GM19193 (cell line): Measurements from ENCODE around the gene SIK2.

Experiments
- POLR2A ChIP-seq: IDR thresholded peaks from 4 replicates; pipeline ENCODE4 v1.6.1; 2011; ENCODE audit not compliant: insufficient read depth, insufficient read length; ENCODE audit errors: extremely low read depth

Gene SIK2

DNA sequence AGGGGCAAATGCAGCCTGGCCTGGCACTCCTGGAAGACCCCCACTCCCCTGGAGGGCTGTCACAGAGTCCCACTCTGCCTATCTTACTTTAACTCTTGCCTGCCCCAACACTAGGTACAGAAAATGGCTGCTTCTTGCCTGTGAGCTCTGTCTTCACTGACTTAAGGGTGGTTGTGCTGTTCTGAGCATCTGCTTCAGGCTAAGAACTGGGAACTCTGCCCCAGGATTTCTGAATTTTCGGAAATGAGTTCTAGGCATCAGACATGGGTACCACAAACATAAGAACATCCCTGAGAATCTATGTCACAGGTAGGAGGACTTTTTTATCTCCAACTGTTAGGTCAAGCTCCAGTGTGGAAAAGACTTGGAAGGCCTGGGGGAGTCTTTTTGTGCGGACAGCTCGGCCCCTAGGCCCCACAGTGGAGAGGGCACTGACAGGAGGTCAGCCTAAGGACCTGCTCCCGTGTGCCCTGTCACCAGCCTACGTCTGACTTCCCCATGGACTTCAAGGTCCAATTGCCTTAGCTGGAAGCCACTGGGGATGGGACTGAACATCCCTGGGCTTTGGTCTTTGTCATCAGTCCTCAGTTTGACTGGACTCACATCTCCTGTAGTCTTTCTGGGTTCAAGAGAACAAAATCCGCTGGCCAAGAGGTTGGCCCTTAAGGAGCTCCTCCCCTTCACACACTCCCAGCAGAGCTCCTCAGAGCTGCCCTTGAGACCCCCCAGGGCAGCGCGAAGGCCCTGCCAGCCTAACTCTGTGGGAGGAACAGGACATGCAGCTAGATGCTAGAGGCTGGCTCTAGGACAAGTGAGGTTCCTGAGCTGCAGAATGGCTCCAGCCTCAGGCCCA, 132.1 kb downstream of the SIK2 start:
- TF ChIP-seq POLR2A, result no peak

DNA sequence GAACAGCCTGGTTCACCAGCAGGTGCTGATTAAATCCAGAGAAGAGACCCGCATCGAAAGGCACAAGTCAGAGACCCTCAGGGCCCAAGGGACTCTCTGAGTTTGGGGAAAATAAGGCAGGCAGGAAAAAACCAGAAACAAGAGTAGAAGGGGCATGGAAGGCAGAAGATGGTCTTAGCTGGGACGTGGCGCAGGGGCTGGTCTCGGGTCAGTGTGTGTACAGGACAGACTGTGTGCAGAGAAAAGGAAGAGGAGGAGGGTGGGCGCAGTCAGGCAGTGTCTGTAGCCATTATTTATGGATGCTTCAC, 132.7 kb downstream of the SIK2 start:
- TF ChIP-seq POLR2A, result no peak

DNA sequence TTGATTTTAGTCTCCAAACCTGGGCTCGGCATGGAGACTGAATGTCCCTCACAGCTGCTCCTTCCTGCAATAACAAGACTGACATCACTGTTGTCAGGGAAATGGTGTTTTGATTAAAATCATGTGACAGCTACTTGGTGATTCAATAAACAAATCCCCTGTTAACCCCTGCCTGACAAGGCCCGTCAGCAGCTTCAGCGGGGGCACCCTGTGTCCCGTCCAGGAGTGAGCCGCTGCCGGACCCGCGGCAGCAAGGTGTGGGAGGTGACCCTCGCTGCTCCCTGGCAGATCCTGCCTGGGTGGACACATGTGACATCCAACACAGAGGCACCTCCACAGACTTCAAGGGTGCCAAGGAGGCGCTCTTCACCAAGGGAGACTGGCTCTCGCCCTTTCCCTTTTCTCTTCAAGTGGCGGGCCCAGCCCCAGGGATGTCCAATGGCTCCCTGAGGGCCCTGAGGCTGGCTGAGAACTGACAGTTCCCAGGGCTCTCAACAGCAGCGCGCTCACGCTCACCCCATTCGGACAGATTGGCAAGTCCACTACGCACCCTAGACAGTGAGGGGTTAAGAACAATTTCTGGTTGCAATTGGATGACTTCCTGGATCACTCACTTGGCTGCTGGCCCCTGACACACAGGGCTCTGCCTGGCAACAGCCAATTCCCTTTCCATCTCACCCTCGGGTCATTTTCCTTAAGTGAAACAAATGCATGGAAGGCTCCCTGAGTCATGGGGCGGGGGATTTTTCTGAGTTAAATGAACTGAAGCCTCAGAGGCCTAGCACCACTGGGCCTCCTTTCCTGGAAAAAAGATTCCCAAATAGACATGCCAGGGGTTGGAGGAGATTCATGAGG, 133.2 kb downstream of the SIK2 start:
- no peak for TF ChIP-seq POLR2A

DNA sequence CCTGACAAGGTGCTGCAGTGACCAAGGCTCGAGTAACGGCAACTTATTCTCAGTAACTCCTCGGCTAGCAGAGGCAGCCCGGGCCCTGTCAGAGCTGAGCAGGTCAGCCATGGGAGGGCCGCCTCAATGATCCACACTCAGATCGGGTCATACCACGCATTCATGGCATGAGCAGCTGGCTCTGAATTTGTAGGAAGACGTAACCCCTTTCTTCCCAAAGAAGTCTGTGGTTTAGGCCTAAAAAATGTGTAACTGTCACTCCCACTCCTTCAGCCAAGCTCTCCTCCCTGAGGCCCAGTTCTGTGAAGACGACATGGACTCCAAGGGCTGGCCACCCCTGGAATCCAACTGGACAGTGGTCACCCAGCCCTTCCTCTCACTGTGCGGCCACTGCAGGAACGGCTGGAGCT, 133.9 kb downstream of the SIK2 start:
- TF ChIP-seq POLR2A, result no peak

DNA sequence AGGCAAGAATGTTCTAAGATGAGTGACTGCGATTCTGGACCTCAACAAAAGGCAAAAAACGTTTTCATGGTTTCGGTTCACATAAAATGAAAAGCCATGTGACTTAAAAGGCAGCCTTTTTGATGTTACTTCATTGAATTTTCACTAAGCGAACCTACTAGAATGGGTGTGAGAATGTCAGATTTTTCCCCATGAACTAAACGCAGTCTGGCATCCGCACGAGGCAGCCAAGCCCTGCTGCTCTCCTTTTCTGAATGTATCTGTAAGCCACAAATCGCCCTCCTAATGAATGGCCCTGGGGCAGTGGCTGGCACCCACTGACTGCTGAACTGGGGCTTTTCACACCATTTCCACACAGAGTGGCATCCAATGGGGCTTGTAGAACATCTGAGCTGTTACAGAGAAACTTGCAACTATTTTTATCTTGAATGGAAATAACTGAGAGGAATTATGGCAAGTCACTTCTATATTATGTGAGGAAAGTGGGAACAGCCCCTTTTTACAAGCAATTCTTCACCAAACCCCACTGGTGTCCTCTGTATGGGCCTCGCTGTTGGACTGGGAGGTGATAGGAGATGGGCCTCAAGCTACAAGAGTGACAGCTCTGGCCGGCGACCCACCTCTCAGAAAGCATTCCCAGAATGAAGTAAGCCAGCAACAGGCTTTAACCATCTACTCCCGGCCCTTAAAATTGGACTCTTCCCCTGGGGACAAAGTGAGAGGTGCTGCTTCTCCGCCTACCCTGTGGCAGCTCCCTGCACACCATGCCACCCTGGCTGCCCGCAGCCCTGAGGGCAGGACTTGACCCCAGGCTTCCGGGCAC, 134.6 kb downstream of the SIK2 start:
- TF ChIP-seq POLR2A, result no peak

DNA sequence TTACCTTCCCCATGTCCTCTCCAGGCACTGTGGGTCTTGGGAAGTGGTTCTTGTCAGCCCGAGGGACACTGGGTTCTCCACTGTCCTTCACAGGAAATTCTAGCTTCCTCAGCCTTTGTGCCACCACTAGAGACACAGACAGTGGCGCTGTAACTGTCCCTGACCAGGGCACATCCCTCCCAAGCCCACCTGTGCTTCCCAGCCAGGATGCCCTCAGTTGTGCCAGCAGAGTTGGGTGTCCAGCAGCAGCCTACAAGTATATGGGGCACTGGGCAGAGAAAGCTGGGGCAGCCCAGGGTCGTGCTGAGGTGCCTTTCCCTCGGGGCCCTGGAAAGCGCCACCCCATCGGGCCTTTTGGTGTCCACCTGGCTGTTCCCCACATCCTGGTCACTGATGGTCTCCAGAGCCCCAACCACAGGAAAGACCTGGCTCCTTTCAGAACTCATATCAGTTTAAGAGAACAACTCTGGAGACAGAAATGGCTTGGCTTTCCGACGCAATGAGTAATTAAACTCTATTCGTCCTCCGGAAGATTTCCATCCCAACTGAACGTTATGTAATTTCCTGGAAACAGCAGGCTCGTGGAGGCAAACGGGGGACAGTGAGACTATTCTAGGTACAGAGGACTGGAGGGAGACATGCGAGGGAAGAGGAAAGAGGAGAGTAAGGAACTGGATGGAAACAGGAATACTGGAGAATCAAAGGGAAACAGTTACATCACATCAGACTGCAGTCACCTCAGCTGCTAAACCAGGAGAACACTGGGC, 135.4 kb downstream of the SIK2 start:
- no peak for TF ChIP-seq POLR2A

DNA sequence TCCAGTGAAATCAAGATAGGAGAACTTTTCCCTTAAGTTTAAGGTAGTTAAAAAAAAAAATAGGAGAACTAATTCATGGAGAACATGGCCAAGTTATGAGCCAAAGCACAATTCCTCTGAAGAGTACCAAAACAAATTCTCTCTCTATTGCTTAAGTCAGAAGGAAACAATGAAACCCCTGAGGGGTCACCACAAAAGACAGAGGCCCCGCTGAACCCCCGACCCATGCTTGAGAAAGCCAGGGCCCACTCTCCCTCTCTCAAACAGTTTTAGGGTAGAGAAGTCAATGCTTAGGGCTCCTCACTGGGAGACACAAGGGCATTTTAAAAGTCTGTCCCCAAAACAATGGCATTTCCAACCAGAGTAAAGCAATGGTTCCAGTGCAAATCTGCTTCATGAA, 137.1 kb downstream of the SIK2 start:
- no peak for TF ChIP-seq POLR2A

DNA sequence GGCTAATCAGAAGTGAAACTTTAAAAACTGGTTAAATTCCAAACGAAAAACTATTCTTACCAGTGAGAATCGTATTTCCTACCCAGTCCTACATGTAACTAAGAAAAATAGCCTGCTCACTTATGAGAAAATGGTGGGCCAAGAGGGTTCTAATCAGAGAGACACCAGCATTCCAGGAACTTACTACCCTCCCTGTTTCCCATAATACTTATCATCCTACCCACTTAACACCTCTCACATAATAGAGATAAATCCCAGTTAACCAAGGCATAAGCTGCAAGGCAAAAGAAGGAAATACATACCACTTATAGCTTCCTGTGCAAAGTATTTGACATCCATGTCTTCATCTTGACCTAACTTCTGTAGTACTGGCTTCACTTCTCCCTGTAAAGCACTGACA, 139.5 kb downstream of the SIK2 start:
- no peak for TF ChIP-seq POLR2A

DNA sequence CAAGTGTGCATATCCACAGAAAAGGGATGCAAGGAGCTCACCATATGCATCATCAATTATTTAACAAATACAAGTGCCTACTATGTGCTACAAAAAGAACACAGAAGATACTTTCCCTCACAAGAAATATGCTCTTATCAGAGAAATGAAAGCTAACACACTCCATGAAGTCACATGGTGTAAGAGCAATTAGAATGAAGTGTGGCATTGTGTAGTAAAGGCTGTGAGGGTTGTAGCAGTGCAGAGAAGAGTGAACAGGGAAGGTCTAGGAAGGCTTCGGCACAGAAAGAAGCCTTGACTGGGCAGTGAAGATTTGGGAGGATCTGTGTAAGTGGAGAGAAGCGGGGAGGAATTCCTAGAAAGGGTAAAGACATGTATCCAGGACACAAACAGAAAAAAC, 141.5 kb downstream of the SIK2 start:
- no peak for TF ChIP-seq POLR2A

DNA sequence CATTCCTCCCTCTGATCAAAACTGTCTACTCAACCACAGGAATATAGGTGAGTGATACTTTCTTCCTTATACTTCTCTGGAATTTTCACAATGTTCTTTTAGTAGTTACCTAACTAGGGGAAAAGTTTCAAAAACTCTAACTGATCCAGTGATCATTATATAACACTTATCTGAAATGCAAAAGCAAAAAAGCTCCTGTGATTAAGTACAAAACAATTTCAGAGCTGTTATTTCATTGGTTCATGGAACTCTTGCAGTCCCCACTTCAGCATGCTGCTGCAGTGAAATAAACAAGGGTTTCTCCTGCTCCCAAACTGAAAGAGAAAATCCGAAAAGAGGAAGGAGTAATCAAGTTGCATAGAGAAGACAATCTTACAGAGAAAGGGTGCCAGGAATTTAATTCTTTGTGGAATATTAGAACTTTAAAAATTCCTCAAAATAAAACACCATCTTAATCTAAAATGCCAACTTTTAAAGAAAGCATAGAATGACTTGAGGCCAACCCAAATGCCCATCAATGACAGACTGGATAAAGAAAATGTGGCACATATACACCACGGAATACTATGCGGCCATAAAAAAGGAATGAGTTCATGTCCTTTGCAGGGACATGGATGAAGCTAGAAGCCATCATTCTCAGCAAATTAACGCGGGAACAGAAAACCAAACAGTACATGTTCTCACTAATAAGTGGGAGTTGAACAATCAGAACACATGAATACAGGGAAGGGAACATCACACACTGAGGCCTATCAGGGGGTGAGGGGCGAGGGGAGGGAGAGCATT, 143.7 kb downstream of the SIK2 start:
- TF ChIP-seq POLR2A, result no peak

DNA sequence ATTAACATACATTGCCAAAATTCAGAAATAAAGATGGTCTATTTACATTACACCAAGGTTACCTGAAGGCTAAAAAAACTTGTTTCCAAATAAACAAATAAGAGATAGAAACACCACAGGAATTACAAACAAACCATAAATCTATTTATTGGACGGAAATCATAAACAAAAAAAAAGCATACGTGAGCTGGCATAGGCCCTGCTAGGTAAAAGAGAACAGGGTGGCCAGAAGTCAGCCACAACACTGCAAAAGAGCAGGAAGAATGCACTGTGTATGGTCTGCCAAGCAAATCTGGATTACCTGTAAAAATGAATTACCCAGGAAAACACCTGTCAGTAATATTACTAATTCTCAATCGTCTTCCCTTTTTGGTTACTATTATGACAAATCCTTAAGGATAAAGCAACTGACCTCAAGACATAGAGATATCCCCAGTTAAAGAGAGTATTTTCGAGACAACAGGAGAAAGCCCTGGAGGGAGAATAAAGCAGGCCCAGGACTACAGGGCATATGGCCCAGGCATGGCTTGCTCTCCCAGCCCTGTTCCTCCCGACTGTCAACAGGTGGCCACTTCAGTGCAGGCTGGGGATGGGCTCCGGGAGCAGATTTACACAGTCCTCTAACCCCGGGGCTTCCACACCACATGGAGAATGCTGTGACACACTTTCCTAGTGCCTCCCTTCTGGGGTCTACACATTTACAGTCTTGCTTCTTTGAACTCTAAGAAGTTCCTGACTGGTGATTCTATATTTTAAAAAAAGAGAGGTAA, 146.0 kb downstream of the SIK2 start:
- TF ChIP-seq POLR2A, result no peak

DNA sequence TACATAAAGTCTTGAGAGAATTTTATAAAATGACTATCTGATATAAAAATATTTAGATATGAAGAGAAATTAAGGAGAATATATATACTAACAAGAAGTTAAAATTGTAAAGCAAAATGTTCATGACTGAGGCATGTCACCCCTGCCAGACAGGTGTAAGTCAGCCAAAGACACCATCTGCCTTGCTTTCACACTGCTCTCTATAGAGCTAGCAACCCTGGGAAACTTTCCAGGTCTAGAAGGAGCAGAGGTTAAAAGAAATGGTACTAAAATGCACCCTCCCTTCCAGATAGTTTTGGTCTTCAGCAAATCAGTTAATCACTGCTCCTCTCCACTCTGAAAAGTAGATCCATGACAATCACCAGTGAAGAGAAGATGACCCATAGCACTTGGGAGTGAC, 147.4 kb downstream of the SIK2 start:
- no peak for TF ChIP-seq POLR2A

DNA sequence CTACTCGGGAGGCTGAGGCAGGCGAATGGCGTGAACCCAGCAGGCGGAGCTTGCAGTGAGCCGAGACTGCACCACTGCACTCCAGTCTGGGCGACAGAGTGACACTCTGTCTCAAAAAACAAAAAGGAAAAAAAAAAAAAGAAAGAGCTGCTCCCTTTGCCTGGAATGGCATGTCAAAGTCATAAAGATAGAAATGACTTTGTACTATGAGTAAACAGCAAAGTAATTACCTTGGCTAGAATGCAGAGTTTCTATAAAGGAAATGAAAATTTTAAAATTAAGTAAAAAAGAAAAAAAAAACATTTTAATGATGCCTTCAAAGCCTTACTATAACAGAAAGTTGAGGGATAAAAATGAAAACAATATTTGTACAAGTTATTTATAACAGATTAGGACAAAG, 153.8 kb downstream of the SIK2 start:
- no peak for TF ChIP-seq POLR2A

DNA sequence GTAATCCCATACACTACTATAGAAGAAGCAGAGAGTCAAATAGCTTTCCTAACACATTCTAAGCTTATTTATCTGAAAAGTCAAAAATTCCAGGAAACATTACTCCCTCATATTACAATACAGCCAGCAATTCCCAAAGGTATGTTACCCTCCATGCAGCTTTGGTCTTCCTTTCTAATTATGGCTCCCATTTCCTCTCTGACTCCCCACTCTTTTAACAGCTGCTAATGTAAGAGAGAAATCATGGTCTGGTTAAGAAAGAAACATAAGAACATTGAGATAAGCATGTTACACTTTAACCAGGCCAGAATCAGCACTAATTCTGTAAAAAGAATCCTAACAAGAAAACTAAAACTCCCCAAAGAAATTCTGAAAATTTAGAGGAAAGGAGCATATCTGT, 157.1 kb downstream of the SIK2 start:
- no peak for TF ChIP-seq POLR2A
